ENCODE results near the gene KRT80. TPM values are rescaled to one million over a fixed set of nuclear protein-coding genes. Genes with fewer than 3 reads are reported as not detected.
A peak's percentile ranks its signal among the peaks of the same experiment; 100 is the strongest.

KRT80 gene
- total and polyA plus RNA-seq, 3 donors from 2014 or later, result 0.50 to 1.0 (median 0.94) TPM

- H3K27ac ChIP-seq, result no peak overlapping the region
- no peaks in the 10 kb centered on the region for H3K9me3 ChIP-seq
- 91 to 93% methylated on average over 3 of the region's 3 CpGs for WGBS, 2 donors
- H3K4me1 ChIP-seq, result peaks cover 5% of the 10 kb centered on the region
- intact Hi-C loops (cut with DNase I; ENCODE audit: low total_unique reads), result no loop called here
- H3K27me3 ChIP-seq, result no peaks in the 10 kb centered on the region
- TF ChIP-seq CTCF (IDR thresholded peaks at IDR 0.05), result no peak
- no peak for TF ChIP-seq POLR2A (IDR thresholded peaks at IDR 0.05)
- H3K4me3 ChIP-seq, result no peak overlapping the region
- no peaks in the 10 kb centered on the region for H3K36me3 ChIP-seq (ENCODE audit: low read depth, missing control alignments)
- DNase-seq, result peak; percentile 6
Observed at GRCh38 chr12:52132754-52133161, 59.1 kb downstream of the KRT80 start.

GRCh38 chr12:52130711-52131110 is 61.1 kb downstream of the KRT80 start:
- DNase-seq, result peak; percentile 16
- WGBS, 2 donors, result 61 to 72% methylated on average over 5 of the region's 5 CpGs
- H3K27ac ChIP-seq, result no peak overlapping the region

GRCh38 chr12:52127683-52128450 is 63.9 kb downstream of the KRT80 start:
- Histone ChIP-seq H3K4me1 (peaks cover 30% of the 10 kb centered on the region), H3K9me3 (no peaks in the 10 kb centered on the region), H3K27me3 (no peaks in the 10 kb centered on the region), H3K4me3 (no peak overlapping the region), H3K27ac (peak overlapping the region; percentile 79 to 90), H3K36me3 (ENCODE audit: low read depth, missing control alignments) (no peaks in the 10 kb centered on the region)
- WGBS, 2 donors, result 63 to 64% methylated on average over 10 of the region's 10 CpGs
- intact Hi-C loops (cut with DNase I; ENCODE audit: low total_unique reads), result no loop called here
- DNase-seq, result no peak
- TF ChIP-seq CTCF (IDR thresholded peaks at IDR 0.05), result no peak
- TF ChIP-seq POLR2A (IDR thresholded peaks at IDR 0.05), result no peak

More at GRCh38 chr12:52130711-52131110, 61.1 kb downstream of the KRT80 start:
- H3K36me3 ChIP-seq (ENCODE audit: low read depth, missing control alignments), result no peaks in the 10 kb centered on the region
- H3K9me3 ChIP-seq, result no peaks in the 10 kb centered on the region
- no peak overlapping the region for H3K4me3 ChIP-seq
- peaks cover 23% of the 10 kb centered on the region for H3K4me1 ChIP-seq
- TF ChIP-seq POLR2A (IDR thresholded peaks at IDR 0.05) (no peak), CTCF (IDR thresholded peaks at IDR 0.05) (no peak)
- intact Hi-C loops (cut with DNase I; ENCODE audit: low total_unique reads), result no loop called here
- no peaks in the 10 kb centered on the region for H3K27me3 ChIP-seq

- TF ChIP-seq POLR2A (IDR thresholded peaks at IDR 0.05) (no peak), CTCF (IDR thresholded peaks at IDR 0.05) (peak in 1 of 3 experiments; percentile 29)
- H3K4me1 ChIP-seq, result peaks cover 30% of the 10 kb centered on the region
- DNase-seq, result peak; percentile 85
- H3K36me3 ChIP-seq (ENCODE audit: low read depth, missing control alignments), result no peaks in the 10 kb centered on the region
- H3K27ac ChIP-seq, result peak overlapping the region; percentile 79 to 90
- 35 to 45% methylated on average over 21 of the region's 21 CpGs for WGBS, 2 donors
- H3K9me3 ChIP-seq, result no peaks in the 10 kb centered on the region
- H3K4me3 ChIP-seq, result no peak overlapping the region
- intact Hi-C loops (cut with DNase I; ENCODE audit: low total_unique reads), result no loop called here
- H3K27me3 ChIP-seq, result no peaks in the 10 kb centered on the region
Observed at GRCh38 chr12:52126605-52127578, 64.9 kb downstream of the KRT80 start.
